Hematopoietic multipotent progenitor cell treated with erythropoietin and hydrocortisone succinate and interleukin-3 and kit ligand, for 6 days (in vitro differentiated cells): Measurements from ENCODE around the gene CHST3.
"Not testable (repeated sequence)": the region's sequence is repeated elsewhere in the genome, so short reads cannot be mapped to it uniquely, and the experiment has no call there.

ENCODE experiments used
- DNase-seq: peaks from one replicate; pipeline ENCODE4 v3.0.0-alpha.2; 2015

Gene CHST3

DNA sequence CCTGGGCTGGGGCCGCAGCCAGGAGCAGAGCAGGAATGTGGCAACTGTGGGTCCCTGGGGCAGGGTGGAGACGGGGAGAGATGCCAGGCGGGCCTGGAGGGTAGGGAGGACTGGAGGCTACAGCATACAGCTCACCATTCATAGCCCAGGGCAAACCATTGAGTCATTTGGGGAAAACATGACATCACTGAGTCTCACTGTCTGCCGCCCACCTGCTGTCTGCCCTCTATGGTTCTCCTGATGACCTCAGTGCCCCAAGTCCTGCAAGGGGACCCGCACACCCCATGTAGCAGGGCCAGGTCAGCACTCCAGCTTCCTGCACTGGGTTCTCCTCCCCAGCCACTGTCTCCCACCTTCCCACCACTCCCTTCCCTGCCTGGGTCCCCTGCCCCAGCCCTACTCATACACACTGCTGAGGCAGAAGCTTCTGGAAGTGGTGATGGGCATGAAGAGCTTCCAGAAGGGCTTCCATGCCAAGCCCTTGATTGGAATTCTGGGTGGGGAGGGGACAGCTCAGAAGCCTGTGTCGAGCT is 10.4 kb downstream of the CHST3 start:
- no peak for DNase-seq

GRCh38 chr10:71975087-71975870 is 11.1 kb downstream of the CHST3 start:
- no peak for DNase-seq

GRCh38 chr10:71975871-71976725 is 11.9 kb downstream of the CHST3 start:
- DNase-seq, result no peak

DNA sequence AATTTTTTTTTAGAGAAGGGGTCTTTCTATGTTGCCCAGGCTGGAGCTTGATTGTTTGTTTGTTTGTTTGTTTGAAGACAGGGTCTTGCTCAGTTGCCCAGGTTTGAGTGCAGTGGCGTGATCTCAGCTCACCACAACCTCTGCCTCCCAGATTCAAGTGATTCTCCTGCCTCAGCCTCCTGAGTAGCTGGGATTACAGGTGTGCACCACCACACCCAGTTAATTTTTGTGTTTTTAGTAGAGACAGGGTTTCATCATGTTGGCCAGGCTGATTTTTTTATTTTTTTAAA is 13.4 kb downstream of the CHST3 start:
- DNase-seq, result not testable (repeated sequence)

DNA sequence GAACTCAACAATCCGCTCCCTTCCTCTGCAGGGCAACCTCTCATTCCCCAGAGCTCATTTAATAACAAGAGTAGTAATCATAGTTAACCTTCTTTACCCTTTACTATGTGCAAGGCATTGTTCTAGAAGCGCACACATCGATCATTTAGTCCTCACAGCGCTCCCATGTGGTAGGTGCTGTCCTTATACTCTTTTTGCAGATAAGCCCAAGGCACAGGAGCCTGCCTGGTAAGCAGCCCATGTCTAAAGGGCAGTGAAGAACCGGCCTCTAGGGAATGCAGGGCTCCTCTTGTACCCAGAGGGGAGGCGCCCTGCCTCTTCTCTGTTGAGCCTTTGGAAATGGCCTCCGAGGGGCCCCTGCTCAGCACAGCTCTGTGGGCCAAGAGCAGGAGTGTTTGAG is 14.3 kb downstream of the CHST3 start:
- DNase-seq, result peak; percentile 68

DNA sequence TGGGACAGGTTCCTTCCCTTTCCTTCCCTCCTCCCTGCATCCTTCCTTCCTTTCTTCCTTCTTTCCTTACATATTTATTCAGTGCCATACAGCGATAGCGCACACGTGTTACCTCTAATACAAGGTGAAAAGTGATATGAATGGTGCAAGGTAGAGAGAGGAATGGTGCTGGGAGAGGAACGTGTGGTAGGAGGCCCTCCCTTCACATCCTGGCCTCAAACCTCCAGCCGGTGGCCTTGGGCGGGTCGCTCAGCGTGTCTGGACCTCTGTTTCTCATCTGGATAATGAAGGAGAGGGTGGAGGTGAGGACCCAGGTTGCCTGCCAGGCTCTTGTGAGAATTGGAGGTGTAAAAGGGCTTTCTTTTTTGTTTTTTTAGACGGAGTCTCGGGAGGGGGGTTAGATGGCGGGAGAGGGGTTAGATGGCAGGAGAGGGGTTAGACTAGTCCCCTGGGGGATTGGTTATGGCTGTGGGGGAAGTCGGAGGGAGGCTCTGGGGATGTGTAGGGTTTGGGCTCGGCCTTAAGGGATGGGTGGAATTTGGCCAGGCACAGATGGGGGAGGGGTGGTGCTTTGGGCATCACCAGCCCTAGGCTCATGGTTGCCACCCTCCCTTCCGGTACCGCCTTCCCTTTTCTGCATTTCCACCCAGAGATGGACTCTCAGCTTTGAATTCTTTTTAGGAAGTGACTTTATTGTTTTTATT is 14.9 kb downstream of the CHST3 start:
- DNase-seq, result no peak

- DNase-seq, result no peak
Measured at GRCh38 chr10:71979692-71980062, 15.5 kb downstream of the CHST3 start.

- DNase-seq, result peak; percentile 86
Measured at GRCh38 chr10:71980181-71981014, 16.2 kb downstream of the CHST3 start.

DNA sequence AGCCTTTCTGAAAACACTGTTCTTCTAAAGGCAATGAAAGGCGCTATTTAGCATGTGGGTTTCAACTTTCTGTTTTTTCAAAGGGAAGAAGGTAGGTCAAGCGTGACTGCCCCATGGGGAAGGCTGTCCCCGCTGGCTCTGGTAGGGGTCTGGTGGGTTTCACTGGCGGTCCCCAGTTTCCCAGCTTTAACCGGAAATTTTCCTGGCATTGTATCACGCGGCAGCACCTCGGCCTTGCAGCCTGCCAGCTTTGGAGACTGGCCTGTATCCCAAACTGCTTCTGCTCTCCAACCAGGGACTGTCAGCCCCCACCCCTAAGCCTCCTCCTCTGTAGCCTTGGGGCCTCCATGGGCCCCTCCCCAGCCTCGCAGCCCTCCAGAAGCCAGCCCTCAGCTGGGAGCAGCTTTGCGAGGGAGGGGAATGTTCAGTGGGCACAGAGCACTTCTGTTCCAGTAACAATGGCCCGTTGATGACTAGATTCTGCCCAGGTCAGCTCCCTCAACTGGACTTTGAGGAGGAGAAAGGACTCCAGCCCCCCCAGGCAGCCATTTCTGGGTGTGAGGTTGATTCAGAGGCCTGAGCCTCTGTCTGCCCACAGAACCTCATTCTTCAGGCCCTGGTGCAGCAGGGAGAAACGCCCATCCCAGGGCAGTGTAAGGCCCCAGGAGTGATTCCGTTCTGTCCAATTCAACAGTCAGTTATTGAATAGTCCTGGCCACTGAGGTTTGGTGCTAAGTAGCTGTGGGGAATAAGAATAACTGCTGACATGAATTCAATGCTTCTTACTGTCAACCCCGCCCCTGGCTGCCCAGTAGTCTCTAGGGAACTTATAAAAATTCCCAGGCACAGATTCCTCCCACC is 17.1 kb downstream of the CHST3 start:
- no peak for DNase-seq

DNA sequence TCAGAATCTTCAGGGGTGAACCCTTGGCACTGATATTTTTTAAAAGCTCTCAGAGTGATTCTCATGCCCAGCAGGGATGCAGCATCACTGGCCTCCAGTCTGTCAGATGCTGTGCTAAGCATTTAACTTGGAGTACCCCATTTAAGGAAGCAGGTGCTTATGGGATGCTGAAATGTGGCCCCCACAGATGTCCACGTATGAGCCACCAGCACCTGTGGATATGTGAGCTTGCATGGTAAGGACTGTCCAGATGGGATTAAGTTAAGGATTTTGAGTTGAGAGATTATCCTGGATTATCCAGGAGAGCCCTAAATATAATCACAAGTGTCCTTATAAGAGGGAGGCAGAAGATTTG is 17.7 kb downstream of the CHST3 start:
- DNase-seq, result no peak

- no peak for DNase-seq
Measured at GRCh38 chr10:71982269-71983178, 18.3 kb downstream of the CHST3 start.

GRCh38 chr10:71984126-71984808 is 20.1 kb downstream of the CHST3 start:
- DNase-seq, result no peak

- DNase-seq, result no peak
Measured at GRCh38 chr10:71984809-71985388, 20.7 kb downstream of the CHST3 start.

DNA sequence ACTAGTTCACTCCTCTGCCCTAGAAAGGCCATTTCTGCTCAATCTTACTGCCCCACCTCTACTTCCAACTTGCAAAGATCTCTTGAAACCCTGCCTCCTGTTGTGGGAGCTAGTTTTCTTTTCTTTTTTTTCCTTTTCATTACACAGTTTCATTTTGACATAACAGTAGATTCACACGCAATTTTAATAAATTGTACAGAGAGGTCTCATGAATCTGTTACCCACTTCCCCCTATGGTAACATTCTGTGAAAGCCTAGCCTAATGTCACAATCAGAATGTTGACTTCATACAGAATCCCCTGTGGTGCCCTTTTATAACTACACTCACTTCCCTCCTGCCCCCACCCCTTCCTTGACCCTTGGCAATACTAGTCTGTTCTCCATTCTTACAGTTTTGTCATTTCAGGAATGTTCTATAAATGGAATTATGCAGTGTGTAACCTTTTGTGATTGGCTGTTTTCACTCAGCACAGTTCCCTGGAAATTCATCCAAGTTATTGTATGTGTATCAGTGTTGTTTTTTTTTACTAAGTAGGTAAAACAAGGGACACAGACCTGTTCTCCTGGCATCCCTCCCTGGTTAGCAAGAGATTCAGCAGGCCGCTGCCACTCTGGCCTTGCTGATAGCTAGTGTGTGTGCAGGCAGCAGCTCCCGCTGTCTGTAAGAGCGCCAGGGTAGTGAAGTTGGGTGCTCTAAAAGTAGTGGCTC is 21.5 kb downstream of the CHST3 start:
- DNase-seq, result peak; percentile 24

DNA sequence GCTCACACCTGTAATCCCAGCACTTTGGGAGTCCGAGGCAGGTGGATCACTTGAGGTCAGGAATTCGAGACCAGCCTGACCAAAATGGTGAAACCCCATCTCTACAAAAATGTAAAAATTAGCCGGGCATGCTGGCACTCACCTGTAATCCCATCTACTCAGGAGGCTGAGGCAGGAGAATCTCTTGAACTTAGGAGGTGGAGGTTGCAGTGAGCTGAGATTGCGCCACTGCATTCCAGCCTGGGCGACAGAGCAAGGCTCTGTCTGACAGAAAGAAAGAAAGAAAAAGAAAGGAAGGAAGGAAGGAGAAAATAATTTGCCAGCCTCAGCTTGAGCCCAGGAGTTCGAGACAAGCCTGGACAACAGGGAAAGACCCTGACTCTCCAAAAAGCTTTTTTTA is 24.7 kb downstream of the CHST3 start:
- DNase-seq, result not testable (repeated sequence)

DNA sequence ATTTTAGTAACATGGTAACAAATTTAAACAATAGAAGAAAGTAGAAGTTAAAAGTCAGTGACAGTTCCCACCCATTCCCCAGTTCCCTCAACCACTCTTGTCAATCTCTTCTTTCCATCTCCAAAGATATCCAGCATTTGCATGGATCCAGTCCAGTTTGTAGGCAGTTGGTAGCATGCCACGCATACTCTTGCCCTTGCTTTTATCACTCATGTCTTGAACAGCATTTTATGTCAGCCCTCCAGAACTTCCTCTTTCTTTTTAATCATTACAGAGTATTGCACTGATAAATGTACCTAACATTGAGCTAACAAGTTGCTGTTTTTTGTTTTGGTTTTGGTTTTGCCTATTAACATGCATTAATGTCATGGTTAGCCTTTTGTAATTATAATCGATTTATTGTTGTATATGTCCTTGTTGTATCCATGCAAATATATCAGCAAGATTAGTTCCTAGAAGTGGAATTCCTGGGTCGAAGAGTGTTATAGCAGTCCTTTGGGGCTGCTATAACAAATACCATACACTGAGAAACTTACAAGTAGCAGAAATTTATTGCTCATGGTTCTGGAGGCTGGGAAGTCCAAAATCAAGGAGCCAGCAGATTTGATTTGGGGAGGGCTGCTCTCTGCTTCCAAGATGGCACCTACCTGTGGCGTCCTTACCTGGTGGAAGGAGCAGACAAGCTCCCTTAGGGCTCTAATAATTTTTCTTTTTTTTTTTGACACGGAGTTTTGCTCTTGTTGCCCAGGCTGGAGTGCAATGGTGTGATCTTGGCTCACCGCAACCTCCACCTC is 25.7 kb downstream of the CHST3 start:
- peak; percentile 54 for DNase-seq

DNA sequence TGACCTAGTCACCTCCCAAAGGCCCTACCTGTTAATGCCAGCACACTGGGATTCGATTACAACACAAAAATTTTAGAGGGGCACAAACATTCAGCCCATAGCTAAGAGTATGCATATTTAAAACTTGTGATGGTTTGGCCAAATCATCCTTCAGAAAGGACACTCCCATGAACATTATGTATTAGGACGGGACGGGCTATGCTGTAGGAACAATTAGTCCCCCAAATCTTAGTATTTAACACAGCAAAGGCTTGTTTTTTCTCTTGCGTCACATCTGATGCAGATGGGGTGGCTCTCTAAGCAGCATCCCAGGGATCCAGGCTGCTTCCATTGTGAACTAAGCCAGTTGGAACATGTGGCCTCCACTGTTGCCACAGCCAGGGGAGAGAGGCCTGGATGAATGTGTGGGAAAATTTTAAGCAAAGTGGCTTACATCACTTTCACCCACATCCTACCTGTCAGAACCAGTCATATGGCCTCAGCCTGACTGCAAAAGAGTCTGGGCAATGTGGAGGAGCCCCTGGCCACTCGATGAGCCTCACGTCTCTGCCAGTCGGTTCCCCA is 26.6 kb downstream of the CHST3 start:
- no peak for DNase-seq

DNA sequence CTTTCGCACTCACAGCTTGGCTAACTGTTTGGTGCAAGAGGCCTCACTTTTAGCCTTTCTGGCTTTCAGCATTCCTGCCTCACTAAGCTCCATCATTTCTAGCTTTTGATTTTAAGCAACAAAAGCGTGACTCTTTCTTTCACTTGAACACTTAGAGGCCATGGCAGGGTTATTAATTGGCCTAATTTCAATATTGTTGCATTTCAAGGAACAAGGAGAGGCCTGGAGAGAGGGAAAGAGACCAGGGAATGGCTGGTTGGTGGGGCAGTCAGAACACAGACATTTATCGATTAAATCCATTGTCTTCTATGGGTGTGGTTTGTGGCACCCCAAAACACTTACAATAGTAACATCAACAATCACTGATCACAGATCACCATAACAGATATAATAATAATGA is 31.3 kb downstream of the CHST3 start:
- no peak for DNase-seq
